Calu3 (cell line): ENCODE measurements around the gene RANBP6. TPM values are rescaled to one million over a fixed set of nuclear protein-coding genes. Genes with fewer than 3 reads are reported as not detected.
A peak's percentile ranks its signal among the peaks of the same experiment; 100 is the strongest.
"Not testable (repeated sequence)": the region's sequence is repeated elsewhere in the genome, so short reads cannot be mapped to it uniquely, and the experiment has no call there.

Experiments
- Bru-seq: library from RNA; stranded (reverse); fragments of 400-500 nt; gene quantifications from one replicate; lab custom pipeline; 2021; lab: Mats Ljungman, UMichigan
- BruChase-seq, 2 experiments: library from RNA; stranded (reverse); fragments of 400-500 nt; gene quantifications; one replicate each; lab custom pipeline; 2021; lab: Mats Ljungman, UMichigan
- BruUV-seq: library from RNA; stranded (reverse); fragments of 400-500 nt; replicated peaks from 2 replicates; lab custom pipeline; 2021; lab: Mats Ljungman, UMichigan
- CTCF ChIA-PET: fragments of 300-600 bp; sonication (Branson Sonifier 250); formaldehyde crosslinking; loops from one replicate; lab custom pipeline; 2022; ENCODE audit warnings: antibody characterized with exemption; lab: Charles Lee
- DNase-seq: peaks from one replicate; pipeline ENCODE4 v3.0.0; 2022
- H3K27ac Mint-ChIP-seq: one replicate; pipeline ENCODE4 v1.8.0; 2022; ENCODE audit warnings: mixed read lengths; ENCODE audit not compliant: unreplicated experiment
- H3K27me3 Mint-ChIP-seq: one replicate; pipeline ENCODE4 v1.8.0; 2022; ENCODE audit warnings: mixed read lengths; ENCODE audit not compliant: unreplicated experiment
- H3K36me3 Mint-ChIP-seq: one replicate; pipeline ENCODE4 v1.8.0; 2022; ENCODE audit warnings: mild to moderate bottlenecking, moderate library complexity, mixed read lengths; ENCODE audit not compliant: insufficient read depth, unreplicated experiment
- H3K4me1 Mint-ChIP-seq: one replicate; pipeline ENCODE4 v1.8.0; 2022; ENCODE audit warnings: mild to moderate bottlenecking, low read depth, mixed read lengths; ENCODE audit not compliant: unreplicated experiment
- H3K4me3 Mint-ChIP-seq: one replicate; pipeline ENCODE4 v1.8.0; 2022; ENCODE audit warnings: mild to moderate bottlenecking, low read depth, moderate library complexity, mixed read lengths; ENCODE audit not compliant: unreplicated experiment
- H3K9me3 Mint-ChIP-seq: one replicate; pipeline ENCODE4 v1.8.0; 2022; ENCODE audit warnings: low read depth, mixed read lengths; ENCODE audit not compliant: unreplicated experiment
- intact Hi-C: fragments of 100-400 bp; cut with micrococcal nuclease; formaldehyde crosslinking; loops from one replicate; pipeline ENCODE4 v1.10.0; 2022; ENCODE audit not compliant: unreplicated experiment
- long read RNA-seq: library from polyadenylated mRNA; stranded (forward); transcript quantifications from one replicate; pipeline ENCODE4 v2.0.0, GENCODE V29; 2022
- total RNA-seq: library from RNA; stranded (reverse); gene quantifications from 2 replicates; pipeline ENCODE4 v1.2.3, GENCODE V29; 2022
- TF ChIP-seq, protein P1 (sequence below): fragments of 200-600 bp; IDR thresholded peaks from one replicate; pipeline ENCODE4 v1.8.0; 2022; ENCODE audit warnings: antibody characterized with exemption; ENCODE audit not compliant: unreplicated experiment

The RANBP6 gene
- total RNA-seq, result 16.1 and 17.7 TPM in 2 replicates
- Bru-seq, nascent RNA, result percentile 90 among the genes with signal in this experiment
- BruChase-seq, experiment 1, labeled RNA remaining after a 6-hour chase, result percentile 90 among the genes with signal in this experiment
- BruChase-seq, experiment 2, labeled RNA remaining after a 2-hour chase, result percentile 98 among the genes with signal in this experiment
- long read RNA-seq, full-length matches to known transcripts, result 25 of 25 reads
- long read RNA-seq, partial matches to known transcripts, result 0 of 25 reads
- long read RNA-seq, other reads (novel, unspliced or antisense), result 0 of 25 reads

DNA sequence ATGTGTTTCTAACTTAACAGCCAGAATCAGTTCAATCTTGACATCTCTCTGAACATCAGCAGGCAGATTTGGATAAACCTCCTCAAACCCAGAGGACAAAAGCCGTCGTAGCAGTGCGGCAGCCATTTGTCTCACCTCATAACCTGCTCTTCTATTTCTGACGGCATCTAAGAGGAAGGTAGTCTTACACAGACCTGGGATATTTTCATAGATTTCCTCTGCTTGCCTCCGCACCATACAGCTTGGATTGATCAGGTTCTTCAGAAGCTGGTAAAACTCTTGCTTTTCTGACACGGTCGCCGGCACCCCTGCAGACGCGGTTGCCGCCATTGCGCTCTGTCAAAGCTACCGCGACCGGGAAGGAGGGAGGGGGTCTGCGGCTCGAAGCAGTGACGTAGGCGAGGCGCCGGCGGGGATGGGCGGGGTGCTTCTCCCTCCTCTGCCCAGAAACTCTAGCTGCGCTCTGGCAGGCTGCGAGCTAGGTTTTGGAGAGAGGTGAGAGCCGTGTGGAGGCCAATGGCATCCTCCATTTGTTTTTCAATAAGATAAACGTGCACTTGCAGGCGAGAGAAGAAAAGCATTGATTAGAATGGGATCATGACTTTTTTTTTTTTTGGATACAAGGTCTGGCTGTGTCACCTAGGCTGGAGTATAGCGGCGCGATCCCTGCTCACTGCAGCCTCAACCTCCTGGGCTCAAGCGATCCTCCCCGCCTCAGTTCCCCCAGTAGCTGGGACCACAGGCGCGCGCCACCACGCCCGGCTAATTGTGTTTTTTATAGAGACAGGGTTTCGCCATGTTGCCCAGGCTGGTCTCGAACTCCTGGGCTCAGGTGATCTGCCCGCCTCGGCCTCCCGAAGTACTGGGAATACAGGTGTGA lies at the start of gene RANBP6:
TSS of gene RANBP6 (minus strand) at position 347 of the 880 bp plus-strand sequence. CDS start at position 330, 17 bp downstream.
- peak; percentile 86 for DNase-seq
- peaks cover 11% of the 10 kb centered on the region for H3K4me1 Mint-ChIP-seq
- H3K27ac Mint-ChIP-seq, result peak within 1 kb of the TSS; percentile 91
- intact Hi-C loops, result no loop called here
- CTCF ChIA-PET, result interaction anchor here (0.6 to 1.0 kb wide), 7 partner anchors 11 to 664 kb away, joined by 3 to 4 read pairs (median 3); no protein-coding TSS in a partner anchor
- H3K27me3 Mint-ChIP-seq, result no peaks in the 10 kb centered on the region
- peaks cover 24% of the 10 kb centered on the region for H3K36me3 Mint-ChIP-seq
- BruUV-seq, result TSS peak; percentile 63
- TF ChIP-seq, protein P1, sequence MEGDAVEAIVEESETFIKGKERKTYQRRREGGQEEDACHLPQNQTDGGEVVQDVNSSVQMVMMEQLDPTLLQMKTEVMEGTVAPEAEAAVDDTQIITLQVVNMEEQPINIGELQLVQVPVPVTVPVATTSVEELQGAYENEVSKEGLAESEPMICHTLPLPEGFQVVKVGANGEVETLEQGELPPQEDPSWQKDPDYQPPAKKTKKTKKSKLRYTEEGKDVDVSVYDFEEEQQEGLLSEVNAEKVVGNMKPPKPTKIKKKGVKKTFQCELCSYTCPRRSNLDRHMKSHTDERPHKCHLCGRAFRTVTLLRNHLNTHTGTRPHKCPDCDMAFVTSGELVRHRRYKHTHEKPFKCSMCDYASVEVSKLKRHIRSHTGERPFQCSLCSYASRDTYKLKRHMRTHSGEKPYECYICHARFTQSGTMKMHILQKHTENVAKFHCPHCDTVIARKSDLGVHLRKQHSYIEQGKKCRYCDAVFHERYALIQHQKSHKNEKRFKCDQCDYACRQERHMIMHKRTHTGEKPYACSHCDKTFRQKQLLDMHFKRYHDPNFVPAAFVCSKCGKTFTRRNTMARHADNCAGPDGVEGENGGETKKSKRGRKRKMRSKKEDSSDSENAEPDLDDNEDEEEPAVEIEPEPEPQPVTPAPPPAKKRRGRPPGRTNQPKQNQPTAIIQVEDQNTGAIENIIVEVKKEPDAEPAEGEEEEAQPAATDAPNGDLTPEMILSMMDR, result no peak
- no peaks in the 10 kb centered on the region for H3K9me3 Mint-ChIP-seq
- H3K4me3 Mint-ChIP-seq, result peak within 1 kb of the TSS; percentile 88

DNA sequence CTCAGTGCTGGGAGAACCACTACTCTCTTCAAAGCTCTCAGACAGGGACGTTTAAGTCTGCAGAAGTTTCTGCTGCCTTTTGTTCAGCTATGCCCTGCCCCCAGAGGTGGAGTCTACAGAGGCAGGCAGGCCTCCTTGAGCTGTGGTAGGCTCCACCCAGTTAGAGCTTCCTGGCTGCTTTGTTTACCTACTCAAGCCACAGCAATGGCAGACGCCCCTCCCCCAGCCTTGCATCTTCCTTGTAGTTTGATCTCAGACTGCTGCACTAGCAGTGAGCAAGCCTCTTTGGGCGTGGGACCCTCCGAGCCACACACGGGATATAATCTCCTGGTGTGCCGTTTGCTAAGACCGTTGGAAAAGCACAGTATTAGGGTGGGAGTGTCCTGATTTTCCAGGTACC lies 47.7 kb upstream of the RANBP6 start:
- DNase-seq, H3K4me1 Mint-ChIP-seq, H3K27ac Mint-ChIP-seq, H3K9me3 Mint-ChIP-seq, BruUV-seq, H3K36me3 Mint-ChIP-seq, CTCF ChIA-PET, intact Hi-C loops, H3K4me3 Mint-ChIP-seq, H3K27me3 Mint-ChIP-seq: not testable (repeated sequence)

DNA sequence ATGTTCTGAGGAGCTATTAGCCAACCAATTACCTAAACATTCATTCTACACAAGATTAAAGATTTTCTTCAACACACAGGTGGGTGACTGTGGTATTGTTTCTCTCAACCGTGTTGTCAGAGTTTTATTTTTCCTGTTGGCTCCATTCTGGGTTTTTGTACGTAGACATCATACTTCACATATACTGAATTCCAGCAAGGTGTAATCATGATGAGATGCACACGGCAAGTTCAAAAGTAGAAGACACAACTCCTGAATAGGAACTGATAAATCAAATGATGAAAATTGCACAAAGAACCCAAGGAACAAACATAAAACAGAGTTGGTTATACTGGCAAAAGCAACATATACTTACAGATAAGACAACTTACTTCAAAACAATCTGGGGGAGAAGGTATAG lies 40.2 kb upstream of the RANBP6 start:
- TF ChIP-seq, protein P1, result no peak
- no peak for DNase-seq
- H3K9me3 Mint-ChIP-seq, result no peaks in the 10 kb centered on the region
- no TSS peak for BruUV-seq
- intact Hi-C loops, result loop anchor here (1.0 to 5.0 kb wide), 3 partner anchors 97 to 251 kb away; no protein-coding TSS in a partner anchor
- no peaks in the 10 kb centered on the region for H3K36me3 Mint-ChIP-seq
- CTCF ChIA-PET, result interaction anchor here (1.0 to 2.1 kb wide), 3 partner anchors 51 to 250 kb away, joined by 4 to 43 read pairs (median 4); no protein-coding TSS in a partner anchor
- H3K4me3 Mint-ChIP-seq, result no peak overlapping the region
- H3K27ac Mint-ChIP-seq, result no peak overlapping the region
- H3K27me3 Mint-ChIP-seq, result no peaks in the 10 kb centered on the region
- H3K4me1 Mint-ChIP-seq, result peaks cover 13% of the 10 kb centered on the region

DNA sequence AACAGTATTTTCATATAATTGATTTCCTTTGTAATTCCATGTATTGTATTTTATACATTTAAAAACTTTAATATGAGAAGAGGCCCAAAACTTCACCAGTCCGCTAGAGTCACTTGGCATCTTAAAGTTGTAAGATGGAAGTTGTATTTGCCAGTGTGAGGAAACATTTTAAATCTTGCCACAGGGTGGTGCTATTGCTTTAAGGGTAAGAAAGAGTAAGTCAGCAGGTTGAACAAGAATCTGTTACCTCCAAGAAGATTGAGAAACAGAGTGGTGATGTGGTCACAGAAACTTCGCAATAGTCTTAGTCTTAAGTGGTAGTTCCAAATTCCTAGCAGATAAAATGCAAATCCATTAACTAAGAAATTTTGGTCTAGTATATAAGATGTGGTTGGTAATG lies 39.8 kb upstream of the RANBP6 start:
- CTCF ChIA-PET, result interaction anchor here (1.0 to 2.1 kb wide), 3 partner anchors 52 to 251 kb away, joined by 4 to 43 read pairs (median 4); no protein-coding TSS in a partner anchor
- Mint-ChIP-seq H3K36me3 (no peaks in the 10 kb centered on the region), H3K4me1 (peaks cover 9% of the 10 kb centered on the region), H3K4me3 (no peak overlapping the region), H3K27ac (no peak overlapping the region), H3K27me3 (no peaks in the 10 kb centered on the region), H3K9me3 (no peaks in the 10 kb centered on the region)
- intact Hi-C loops, result loop anchor here (1.0 to 5.0 kb wide), 3 partner anchors 97 to 251 kb away; no protein-coding TSS in a partner anchor
- BruUV-seq, result no TSS peak
- peak; percentile 66 for DNase-seq
- TF ChIP-seq, protein P1, result peak; percentile 56
